Measurements from ENCODE around the gene TMC1.

The TMC1 gene

GRCh38 chr9:72883875-72884274 is 362.5 kb downstream of the TMC1 start:
- no peak for DNase-seq

- DNase-seq, result no peak
These were observed 363.1 kb downstream of the TMC1 start for GRCh38 chr9:72884508-72884907.

All from activated CD4-positive, alpha-beta T cell treated with anti-CD3 and anti-CD28 coated beads for 1 hour (primary cell).